ENCODE results near the gene TBC1D20.
"Not testable (repeated sequence)": the region's sequence is repeated elsewhere in the genome, so short reads cannot be mapped to it uniquely, and the experiment has no call there.

The TBC1D20 gene

GRCh38 chr20:475463-476357, 13.4 kb upstream of the TBC1D20 start:
- no peak for DNase-seq (ENCODE audit: low spot score)

GRCh38 chr20:474581-474980, 12.2 kb upstream of the TBC1D20 start:
- no peak for DNase-seq (ENCODE audit: low spot score)

GRCh38 chr20:472889-473292, 10.6 kb upstream of the TBC1D20 start:
- no peak for DNase-seq (ENCODE audit: low spot score)

- DNase-seq (ENCODE audit: low spot score): no peak
These were observed 10.0 kb upstream of the TBC1D20 start for GRCh38 chr20:472137-472846.

- no peak for DNase-seq (ENCODE audit: low spot score)
These were observed 7.6 kb upstream of the TBC1D20 start for GRCh38 chr20:469746-470490.

GRCh38 chr20:467755-468154, 5.4 kb upstream of the TBC1D20 start:
- DNase-seq (ENCODE audit: low spot score): no peak

GRCh38 chr20:461254-462198, 807 bp downstream of the TBC1D20 start:
- peak; percentile 25 for DNase-seq (ENCODE audit: low spot score)

- no peak for DNase-seq (ENCODE audit: low spot score)
These were observed 1.6 kb downstream of the TBC1D20 start for GRCh38 chr20:460707-461106.

GRCh38 chr20:460180-460579, 2.2 kb downstream of the TBC1D20 start:
- DNase-seq (ENCODE audit: low spot score): no peak

- DNase-seq (ENCODE audit: low spot score): no peak
These were observed 3.6 kb downstream of the TBC1D20 start for GRCh38 chr20:458776-459175.

GRCh38 chr20:454951-455350, 7.4 kb downstream of the TBC1D20 start:
- no peak for DNase-seq (ENCODE audit: low spot score)

GRCh38 chr20:452021-452420, 10.3 kb downstream of the TBC1D20 start:
- DNase-seq (ENCODE audit: low spot score): not testable (repeated sequence)

GRCh38 chr20:445514-446336, 16.6 kb downstream of the TBC1D20 start:
- no peak for DNase-seq (ENCODE audit: low spot score)

GRCh38 chr20:444862-445426, 17.4 kb downstream of the TBC1D20 start:
- DNase-seq (ENCODE audit: low spot score): no peak

GRCh38 chr20:444117-444516, 18.2 kb downstream of the TBC1D20 start:
- no peak for DNase-seq (ENCODE audit: low spot score)

- DNase-seq (ENCODE audit: low spot score): no peak
These were observed 19.0 kb downstream of the TBC1D20 start for GRCh38 chr20:443223-443775.

GRCh38 chr20:440636-441035, 21.7 kb downstream of the TBC1D20 start:
- no peak for DNase-seq (ENCODE audit: low spot score)

GRCh38 chr20:440148-440547, 22.2 kb downstream of the TBC1D20 start:
- no peak for DNase-seq (ENCODE audit: low spot score)

GRCh38 chr20:438571-439469, 23.5 kb downstream of the TBC1D20 start:
- peak; percentile 72 for DNase-seq (ENCODE audit: low spot score)
